Daoy (cell line): ENCODE results near the gene ESYT2. TPM values are rescaled to one million over a fixed set of nuclear protein-coding genes. Genes with fewer than 3 reads are reported as not detected.

Experiments
- DNase-seq: peaks from one replicate; pipeline ENCODE4 v3.0.0-alpha.2; 2015; ENCODE audit warnings: low read depth
- total RNA-seq: library from RNA; depleted of rRNA; stranded (reverse); fragments of >200 nt; shearing (Covaris generic); gene quantifications from 2 replicates; pipeline ENCODE4 v1.2.3, GENCODE V29; 2014

Gene ESYT2
- total RNA-seq, 1 experiment from 2014 or later = 60.4 TPM

DNA sequence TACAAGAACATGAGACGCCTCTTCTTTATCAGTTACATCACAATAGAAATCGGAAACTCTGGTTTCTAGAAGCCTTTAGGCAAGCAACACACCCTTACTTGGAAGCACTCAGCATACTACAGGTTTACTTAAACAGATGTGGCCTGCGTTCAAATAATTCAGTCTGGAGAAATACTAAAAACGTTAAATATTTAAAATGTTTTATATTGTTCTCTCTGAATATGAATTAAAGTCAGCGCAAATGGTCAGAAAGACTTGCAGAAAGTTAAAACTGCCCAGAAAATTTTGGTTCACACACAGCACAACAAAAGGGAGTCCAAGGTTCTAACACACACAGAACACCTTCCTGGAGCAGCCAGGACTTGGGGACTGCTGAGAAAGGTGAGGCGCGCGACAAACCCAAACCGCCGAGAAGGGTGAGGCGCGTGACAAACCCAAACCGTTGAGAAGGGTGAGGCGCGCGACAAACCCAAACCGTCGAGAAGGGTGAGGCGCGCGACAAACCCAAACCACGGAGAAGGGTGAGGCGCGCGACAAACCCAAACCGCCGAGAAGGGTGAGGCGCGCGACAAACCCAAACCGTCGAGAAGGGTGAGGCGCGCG, 25.8 kb downstream of the ESYT2 start:
- no peak for DNase-seq

DNA sequence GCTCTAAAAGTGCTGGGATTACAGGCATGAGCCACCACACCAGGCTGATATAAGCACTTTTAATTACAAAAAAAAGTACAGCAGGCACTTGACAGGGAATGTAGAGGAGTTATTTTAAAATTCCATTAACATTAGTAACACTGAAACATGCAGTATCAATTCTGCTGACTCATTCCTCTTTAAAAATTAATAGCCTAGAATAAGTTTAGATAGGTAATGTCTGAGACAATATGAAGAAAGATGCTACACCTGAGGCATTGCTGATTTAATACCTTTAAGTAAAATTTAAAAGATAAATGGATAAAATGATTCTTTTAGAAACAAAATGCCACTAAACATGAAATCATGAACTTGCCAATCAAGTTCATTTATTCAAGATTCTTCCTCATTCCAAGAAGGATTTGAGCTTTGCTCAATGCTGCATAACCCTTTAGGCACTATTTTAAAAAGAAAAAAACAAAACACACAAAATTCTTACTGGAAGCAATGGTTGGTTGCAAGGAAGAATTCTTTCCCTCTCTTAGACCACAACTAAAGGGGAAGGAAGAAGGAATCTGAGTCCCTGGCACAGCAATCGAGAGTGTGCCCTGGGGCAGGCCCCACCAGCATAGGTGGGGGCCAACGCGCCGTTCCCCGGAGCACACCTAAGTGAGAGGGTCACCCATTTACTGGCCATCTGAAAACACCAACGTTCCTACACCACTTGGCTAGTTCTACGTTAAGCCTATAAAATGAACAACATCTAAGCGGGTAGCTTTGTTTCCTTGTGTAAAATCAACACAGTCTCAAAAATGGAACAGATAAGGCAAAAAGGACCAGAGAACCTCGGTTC, 26.6 kb downstream of the ESYT2 start:
- DNase-seq = no peak

DNA sequence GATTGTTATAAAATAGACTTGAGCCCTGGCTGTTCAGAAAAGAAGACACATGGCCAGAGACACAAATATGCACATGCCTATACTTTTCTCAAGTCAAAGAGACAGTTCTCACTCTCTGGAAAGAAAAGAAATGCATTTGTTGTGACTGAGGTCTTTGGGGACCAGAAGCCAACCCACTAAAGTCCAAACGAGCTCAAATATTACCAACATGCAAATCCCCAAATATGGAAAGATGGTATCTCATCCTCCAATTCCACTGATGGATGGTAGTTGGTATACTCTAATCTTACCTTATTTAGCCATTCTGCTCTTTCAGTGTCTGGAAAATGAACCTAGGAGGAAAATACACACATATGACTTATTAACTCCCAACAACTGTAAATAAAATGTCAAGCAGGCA, 30.6 kb downstream of the ESYT2 start:
- no peak for DNase-seq

DNA sequence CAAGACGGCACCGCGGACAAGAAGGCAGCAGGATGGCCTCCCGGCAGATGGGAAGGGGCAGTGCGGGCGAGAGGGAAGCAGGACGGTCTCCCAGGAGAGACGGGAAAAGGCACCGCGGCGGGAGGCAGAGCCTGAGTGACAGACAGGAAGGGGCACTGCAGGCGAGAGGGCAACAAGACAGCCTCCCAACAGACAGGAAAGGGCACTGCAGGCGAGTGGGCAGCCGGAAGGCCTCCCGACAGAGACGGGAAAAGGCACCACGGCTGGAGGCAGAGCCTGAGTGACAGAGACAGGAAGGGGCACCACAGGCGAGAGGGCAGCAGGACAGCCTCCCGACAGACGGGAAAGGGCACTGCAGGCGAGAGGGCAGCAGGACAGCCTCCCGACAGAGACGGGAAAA, 32.6 kb downstream of the ESYT2 start:
- no peak for DNase-seq

DNA sequence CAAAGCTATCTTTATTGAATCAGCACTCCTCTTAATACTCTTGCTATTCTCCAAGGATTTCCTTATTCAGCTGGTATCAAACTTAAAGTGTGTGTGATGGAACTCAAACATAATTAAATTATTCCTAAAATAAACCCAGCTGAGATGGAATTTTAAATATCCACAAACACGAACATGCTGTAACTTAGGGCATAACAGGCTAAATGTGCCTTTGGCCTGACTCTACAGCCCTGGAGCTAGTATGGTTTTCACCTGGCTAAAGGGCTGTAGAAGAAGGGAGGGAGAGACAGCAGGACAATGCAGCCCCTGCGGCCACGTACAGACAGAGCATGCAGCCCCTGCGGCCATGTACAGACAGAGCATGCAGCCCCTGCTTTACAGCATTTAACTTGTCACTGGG, 34.0 kb downstream of the ESYT2 start:
- DNase-seq = no peak

DNA sequence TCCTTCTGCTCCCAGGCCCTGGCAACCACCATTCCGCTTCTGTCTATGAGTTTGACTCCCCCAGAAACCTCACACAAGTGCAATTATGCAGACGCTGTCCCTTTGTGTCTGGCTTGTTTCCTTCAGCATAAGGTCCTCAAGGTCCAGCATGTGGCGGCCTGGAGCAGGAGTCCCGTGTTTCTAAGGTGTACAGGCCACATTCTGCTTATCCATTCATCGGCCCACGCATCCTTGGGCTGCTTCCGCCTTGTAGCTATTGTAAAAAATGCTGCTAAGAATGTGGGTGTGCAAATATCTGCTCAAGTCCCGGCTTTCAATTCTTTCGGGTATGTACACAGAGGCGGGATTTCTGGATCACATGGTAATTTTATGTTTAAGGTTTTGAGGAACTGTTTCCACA, 38.2 kb downstream of the ESYT2 start:
- DNase-seq = no peak

DNA sequence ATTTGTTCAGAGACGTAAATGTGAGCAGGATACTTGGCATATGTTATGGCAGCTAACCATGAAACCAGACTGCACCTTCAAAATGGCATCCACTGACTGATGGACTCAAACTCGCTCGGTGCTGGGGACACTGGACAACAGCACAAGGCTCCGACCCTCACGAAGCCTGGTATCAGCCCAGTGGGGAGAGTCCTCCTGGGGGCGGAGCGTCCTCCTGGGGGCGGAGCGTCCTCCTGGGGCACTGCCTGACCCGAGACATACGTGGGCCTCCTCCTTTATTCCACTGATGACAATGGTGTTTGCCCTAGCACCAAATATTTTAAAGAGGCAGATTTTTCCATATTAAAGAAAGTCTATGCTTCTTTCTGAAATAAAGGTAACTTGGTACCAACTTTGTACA, 39.5 kb downstream of the ESYT2 start:
- no peak for DNase-seq

DNA sequence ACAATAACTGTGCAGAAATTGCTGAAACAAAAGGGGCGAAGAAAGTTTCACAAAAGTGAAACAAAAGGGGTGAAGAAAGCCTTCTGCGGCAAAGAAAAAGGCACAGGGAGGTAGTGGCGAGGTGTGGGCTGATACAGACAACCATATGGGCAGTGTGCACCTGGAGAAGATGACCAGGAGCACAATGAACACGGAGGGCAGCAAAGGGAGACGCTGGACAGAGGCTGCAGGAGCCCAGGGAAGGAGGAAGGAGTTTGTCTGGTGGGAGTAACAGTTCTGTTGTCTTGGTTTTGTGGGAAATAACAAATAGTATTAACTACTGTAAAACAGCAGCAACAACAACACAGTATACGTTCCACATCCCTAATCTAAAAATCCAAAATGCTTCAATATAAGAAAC, 42.4 kb downstream of the ESYT2 start:
- DNase-seq = no peak

DNA sequence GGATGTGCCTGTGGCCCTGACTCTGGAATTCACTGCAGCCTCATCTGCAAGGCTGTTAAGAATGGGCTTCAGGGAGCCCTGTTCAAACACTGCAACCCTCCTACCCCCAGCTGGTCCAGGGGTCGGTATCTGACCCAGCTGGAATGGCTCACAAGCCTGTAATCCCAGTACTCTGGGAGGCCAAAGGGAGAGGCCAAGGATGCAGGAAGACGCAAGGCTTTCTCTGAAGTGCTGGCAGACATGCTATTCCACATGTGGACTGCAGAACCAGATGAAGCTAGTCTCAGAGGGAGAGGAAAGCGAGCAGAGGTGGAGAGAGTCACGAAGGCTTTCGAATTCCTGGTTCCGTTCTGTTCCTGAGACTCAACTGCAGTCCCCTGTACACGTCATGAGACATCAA, 45.0 kb downstream of the ESYT2 start:
- DNase-seq = no peak

DNA sequence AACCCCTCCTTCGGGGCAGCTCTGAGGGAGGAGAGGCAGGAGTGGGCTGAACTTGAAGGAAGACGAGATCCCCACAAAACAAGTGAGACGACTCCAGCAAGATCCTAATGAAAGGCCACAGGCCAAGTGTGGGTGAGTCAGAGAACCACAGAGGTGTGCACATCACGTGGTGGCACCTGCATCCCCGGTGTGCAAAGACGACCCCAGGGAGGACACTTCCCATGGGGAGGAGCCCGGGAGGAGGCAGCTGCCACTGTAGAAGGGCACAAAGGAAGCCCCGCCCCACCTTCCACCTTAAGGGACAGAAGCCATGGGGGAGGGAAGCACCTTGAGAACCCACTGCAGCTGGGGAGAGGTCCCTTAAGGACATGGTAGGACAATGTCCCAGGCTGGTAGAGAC, 45.7 kb downstream of the ESYT2 start:
- DNase-seq = no peak

DNA sequence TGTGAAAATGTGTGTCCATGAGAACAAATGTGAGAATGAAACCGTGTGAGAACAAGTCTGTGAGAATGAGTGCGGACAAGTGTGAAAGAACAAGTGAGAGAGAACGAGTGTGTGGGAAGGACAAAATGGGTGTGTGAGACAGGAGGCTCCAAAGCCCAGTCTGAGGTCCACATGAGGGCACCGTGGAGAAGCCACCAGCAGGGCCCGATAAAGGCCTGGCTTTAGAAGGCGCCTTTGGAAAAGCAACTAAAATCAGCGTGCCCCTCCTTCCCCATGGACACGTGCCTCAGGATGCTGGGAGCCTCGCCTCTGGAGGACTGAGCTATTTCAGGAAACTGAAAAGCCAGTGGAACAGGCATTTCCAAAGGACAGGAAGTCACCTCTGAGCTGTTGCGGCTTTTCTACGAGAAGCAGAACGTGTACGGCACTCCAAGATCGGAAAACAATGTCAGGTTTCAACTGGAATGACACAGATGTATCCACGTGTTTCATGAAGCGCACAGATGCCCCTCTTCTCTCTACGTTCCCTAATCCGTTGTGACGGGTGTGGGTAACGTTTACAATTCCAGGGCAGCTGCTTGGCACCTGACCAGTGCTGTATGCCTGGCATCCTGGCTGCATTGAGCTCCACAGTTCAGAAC, 46.4 kb downstream of the ESYT2 start:
- peak; percentile 31 for DNase-seq

DNA sequence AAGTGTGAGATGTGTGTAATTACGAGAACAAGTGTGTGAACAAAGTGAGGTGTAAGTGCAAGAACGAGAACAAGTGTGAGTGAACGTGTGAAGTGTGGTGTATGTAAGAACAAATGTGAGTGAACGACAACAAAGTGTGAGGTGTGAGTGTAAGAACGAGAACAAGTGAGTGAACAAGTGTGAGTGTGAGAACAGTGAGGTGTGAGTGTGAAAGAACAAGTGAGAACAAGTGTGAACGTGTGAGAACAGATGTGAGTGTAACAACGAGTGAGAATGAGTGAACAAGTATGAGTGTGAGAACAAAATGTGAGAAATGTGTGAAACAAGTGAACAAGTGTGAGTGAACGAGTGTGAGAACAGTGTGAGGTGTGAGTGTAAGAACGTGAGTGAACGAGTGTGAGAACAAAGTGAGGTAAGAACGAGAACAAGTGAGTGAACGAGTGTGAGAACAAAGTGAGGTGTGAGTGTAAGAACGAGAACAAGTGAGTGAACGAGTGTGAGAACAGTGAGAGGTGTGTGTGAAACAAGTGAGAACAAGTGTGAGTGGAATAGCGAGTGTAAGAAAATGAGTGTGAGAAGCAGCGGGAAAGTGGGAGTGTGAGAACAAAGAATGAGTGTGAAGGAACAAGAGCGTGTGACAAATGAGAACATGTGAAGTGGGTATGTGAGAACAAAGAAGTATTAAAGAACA, 47.2 kb downstream of the ESYT2 start:
- DNase-seq = no peak

DNA sequence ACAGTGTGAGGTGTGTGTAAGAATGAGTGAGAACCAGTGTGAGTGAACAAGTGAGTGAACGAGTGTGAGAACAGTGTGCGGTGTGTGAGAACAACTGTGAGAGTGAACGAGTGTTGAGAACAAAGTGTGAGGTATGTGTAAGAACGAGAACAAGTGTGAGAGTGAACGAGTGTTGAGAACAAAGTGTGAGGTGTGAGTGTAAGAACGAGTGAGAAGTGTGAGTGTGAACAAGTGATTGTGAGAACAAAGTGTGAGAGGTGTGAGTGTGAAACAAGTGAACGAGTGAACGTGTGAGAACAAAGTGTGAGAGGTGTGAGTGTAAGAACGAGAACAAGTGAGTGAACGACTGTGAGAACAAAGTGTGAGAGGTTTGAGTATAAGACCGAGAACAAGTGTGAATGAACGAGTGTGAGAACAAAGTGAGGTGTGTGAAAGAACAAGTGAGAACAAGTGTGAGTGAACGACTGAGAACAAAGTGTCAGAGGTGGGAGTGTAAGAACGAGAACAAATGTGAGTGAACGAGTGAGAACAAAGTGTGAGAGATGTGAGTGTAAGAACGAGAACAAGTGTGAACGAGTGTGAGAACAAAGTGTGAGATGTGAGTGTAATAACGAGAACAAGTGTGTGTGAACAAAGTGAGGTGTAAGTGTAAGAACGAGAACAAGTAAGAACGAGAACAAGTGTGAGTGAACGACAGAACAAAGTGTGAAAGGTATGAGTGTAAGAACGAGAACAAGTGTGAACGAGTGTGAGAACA, 47.9 kb downstream of the ESYT2 start:
- no peak for DNase-seq

DNA sequence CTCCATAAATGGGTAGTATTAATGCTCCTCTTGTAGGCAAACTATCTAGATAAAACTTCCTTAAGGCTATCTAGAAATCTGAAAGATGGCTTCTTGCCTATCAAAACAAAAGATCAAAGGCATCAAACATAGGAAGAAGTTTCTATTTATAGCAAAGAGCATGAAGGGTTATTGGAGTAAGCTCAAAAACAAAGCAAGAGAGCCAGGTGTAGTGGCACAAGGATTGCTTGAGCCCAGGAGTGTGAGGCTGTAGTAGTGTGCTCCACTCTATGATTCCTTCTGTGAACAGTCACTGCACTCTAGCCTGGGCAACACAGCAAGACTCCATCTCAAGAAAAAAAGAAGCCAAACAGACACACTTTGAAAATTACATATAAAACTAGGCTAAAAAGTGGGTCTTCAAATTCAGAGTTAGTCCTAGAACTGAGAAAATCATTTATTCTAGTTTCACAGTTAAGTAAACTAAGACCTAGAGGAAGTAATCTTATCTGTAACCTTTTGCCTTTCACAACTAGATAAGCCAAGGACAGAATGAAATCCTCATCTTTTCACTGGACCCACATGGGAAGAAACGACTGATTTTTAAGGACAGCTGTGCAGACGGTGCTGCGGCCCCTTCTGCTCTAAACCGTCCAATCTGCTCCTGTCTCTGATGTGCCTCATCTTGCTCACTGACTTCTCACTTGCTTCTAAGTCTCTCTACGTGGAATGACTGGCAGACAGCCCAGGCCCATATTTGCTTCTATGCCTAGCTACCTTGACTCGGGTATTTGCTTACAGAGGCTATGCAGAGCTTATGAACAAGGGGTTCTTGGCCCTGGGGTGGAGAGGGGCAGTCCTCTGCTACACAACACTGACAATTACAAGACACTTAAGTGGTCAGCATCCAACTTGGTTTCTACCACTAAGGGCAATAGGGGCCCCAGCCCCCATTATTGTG, 50.0 kb downstream of the ESYT2 start:
- DNase-seq = no peak

DNA sequence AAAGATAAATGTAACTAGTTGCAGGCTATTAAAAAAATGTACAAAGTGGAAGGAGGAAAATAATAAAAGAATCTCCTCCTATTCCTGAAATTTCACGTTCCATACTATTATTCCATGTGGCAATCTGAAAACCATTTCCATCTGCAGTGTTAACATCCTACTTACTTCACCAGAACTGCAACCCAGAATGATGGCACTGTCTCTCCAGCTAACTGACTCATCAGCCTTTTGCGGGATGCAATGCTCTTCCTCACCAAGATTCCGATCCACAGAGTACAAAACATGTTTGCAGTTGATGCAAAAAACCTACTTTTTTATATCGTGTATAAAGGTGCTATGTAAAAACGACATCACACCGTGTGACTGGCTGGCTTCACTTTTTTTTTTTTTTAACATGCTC, 50.8 kb downstream of the ESYT2 start:
- DNase-seq = no peak

DNA sequence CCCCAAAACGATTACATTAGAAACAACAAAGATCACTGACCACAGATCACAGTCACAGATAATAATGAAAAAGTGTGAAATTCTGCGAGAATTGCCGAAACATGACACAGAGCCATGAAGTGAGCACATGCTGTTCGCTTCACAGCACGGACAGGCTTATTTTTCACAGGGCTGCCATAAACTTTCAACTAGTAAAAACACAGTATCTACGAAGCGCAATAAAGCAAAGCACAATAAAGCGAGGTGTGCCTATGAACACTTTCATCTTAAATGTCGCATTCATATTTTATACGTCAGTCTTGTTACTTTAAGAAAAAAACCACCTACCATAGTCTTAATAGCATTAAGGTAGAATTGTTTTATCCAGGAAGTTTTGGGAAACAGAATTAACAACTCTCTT, 51.5 kb downstream of the ESYT2 start:
- DNase-seq = no peak

DNA sequence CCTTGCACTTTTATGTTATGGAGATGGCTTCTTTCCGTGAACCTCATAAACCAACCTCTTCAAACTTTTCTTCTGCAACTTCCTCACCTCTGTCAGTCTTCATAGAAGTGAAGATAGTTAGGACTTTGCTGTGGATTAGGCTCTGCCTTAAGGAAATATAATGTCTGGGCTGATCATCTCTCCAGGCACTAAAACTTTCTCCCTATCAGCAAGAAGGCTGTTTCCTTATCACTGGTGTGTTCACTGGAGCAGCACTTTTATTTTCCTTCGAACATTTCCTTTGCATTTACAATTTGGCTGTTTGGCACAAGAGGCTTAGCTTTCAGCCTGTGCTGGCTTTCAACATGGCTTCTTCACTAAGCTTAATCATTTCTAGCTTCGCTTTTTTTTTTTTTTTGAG, 52.8 kb downstream of the ESYT2 start:
- no peak for DNase-seq

DNA sequence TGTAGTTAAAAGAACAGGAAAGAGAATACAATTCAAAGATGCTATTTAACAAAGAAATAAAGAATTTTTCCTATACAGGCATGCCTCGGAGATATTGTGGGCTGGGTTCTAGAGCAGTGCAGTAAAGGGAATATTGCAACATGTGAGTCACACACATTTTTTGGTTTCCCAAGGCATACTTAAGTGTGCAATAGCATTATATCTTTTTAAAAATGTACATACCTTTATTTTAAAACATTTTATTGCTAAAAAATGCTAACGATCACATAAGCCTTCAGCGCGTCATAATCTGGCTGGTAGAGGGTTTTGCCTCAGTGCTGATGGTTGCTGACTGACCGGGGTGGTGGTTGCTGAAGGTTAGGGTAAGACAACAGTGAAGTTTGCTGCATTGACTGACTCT, 54.4 kb downstream of the ESYT2 start:
- DNase-seq = no peak

DNA sequence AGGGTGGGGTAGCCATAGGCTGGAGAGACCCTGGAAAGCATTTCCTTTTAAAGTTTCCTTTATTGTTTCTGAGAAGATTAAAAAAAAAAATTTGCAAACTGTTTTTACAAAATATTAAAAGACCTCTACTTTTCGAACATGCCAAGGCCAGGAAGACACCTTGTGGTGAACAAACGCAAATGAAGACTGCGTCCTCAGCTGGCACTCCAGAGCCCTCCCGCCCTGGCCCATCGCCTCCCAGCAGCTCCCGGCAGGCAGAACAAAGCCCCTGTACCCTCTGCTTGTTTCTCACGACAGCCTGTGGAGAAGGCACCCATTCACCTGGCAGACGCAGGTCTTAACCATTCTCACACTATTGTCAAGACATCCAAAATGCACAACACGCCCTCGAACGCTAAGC, 56.4 kb downstream of the ESYT2 start:
- DNase-seq = no peak

DNA sequence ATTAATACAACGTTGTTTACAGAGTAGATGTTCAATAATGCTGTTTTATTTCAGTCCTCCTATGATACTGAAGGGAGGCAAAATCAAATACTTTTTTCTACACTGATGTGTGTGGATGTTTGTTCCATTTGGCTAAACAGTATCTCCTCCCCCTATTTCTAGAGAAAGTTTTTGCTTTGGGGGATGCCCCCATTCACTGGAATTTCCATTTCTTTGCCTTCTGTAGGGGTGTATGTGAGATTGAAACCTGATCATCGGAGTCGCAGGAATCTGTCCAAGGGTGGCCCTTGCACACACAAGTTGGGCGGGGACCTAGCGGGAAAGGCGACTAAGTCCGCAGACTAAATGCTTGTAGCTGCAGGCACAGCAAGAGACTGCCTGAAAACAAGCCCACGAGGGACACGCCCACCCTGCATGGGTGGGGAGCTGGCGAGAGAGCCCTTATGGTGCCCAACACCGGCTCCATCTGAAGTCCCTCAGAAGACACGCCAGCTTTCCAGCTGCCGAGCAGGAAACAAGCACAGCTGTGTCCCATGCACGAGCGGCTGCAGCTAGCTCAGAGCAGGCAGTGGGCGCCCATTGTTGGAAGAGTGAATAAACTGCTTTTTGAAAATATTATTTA, 58.0 kb downstream of the ESYT2 start:
- no peak for DNase-seq
